SK-N-SH (cell line): ENCODE measurements around the gene SMYD3.

Experiments
- EP300 ChIP-seq, 2 experiments: IDR thresholded peaks; 2 replicates each; pipeline versions ENCODE4 v1.4.0 to v1.6.1; 2012; ENCODE audit warnings: borderline replicate concordance in 1 of 2, low read depth in 1 of 2, low read length in 1 of 2
- RXRA ChIP-seq: IDR thresholded peaks from 2 replicates; pipeline ENCODE4 v1.4.0; 2012; ENCODE audit warnings: low read depth, mild to moderate bottlenecking, borderline replicate concordance
- TF ChIP-seq, protein P1 (sequence below): fragments of 200-600 bp; sonication (generic); IDR thresholded peaks from 2 replicates; pipeline ENCODE4 v1.6.1; 2017; ENCODE audit warnings: antibody characterized with exemption, mild to moderate bottlenecking, moderate library complexity

DNA sequence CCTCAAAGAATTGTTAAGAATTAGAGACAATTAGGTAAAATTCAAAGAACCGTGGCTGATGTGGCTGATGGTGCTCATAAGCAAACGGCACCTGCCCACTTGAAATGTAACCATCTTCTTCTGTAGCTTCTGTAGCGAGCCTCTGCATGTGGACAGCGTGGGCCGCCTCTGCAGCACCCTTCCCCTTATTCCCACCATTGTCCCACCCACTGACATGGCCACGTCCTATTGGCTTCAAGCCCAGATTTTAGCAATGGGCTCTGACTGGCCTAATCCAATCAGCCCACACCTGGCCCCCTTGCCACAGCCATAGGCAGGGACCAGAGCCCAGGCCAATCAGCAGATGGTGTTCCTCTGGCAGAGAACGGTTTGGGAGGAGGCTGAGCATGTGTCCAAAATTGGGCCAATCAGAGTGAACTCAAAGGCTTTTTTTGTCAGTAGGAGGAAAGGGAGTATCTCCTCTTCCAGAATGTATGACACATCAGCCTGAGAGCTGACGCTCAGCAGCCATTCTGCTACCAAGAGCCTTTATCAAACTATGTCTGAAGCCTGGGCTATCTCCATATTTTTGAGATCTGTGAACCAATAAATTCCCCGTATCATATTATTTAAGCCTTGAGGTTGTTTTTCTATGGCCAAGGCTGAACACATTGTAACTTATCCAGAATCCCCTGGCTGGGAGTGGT, 518.5 kb downstream of the SMYD3 start:
- TF ChIP-seq EP300 (IDR thresholded peaks at IDR 0.05; ENCODE audit: borderline replicate concordance in 1 of 2, low read depth in 1 of 2, low read length in 1 of 2) (no peak), RXRA (no peak)
- TF ChIP-seq, protein P1, sequence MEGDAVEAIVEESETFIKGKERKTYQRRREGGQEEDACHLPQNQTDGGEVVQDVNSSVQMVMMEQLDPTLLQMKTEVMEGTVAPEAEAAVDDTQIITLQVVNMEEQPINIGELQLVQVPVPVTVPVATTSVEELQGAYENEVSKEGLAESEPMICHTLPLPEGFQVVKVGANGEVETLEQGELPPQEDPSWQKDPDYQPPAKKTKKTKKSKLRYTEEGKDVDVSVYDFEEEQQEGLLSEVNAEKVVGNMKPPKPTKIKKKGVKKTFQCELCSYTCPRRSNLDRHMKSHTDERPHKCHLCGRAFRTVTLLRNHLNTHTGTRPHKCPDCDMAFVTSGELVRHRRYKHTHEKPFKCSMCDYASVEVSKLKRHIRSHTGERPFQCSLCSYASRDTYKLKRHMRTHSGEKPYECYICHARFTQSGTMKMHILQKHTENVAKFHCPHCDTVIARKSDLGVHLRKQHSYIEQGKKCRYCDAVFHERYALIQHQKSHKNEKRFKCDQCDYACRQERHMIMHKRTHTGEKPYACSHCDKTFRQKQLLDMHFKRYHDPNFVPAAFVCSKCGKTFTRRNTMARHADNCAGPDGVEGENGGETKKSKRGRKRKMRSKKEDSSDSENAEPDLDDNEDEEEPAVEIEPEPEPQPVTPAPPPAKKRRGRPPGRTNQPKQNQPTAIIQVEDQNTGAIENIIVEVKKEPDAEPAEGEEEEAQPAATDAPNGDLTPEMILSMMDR = no peak
